Panc1 (cell line): ENCODE results near the gene YWHAH. TPM values are rescaled to one million over a fixed set of nuclear protein-coding genes. Genes with fewer than 3 reads are reported as not detected.

Experiments
- ATAC-seq: fragments of 200-7000 bp; cut with Tn5 transposase; 2 replicates; pipeline ENCODE4 v1.9.1; 2020; ENCODE audit warnings: mild to moderate bottlenecking, moderate library complexity
- BruUV-seq: library from RNA; stranded (reverse); fragments of 400-500 nt; replicated peaks from 2 replicates; lab custom pipeline; 2021; lab: Mats Ljungman, UMichigan
- CTCF ChIA-PET: fragments of 300-600 bp; sonication (Branson Sonifier 250); formaldehyde crosslinking; loops from one replicate; lab custom pipeline; 2022; ENCODE audit warnings: antibody characterized with exemption; lab: Charles Lee
- POLR2A ChIA-PET: fragments of 300-600 bp; sonication (Branson Sonifier 250); formaldehyde crosslinking; loops from one replicate; lab custom pipeline; 2022; ENCODE audit warnings: antibody characterized with exemption; lab: Charles Lee
- DNase-seq: peaks from one replicate; pipeline ENCODE4 v3.0.0-alpha.2; 2010; ENCODE audit warnings: low read depth, low spot score
- H3K27ac ChIP-seq: 2 replicates; pipeline ENCODE4 v1.5.1; 2011; ENCODE audit warnings: mild to moderate bottlenecking, low read length, inconsistent platforms
- H3K27me3 ChIP-seq: fragments of 200-500 bp; sonication (Bioruptor generic); 2 replicates; pipeline ENCODE4 v1.6.0; 2014; ENCODE audit warnings: low read length, inconsistent platforms; ENCODE audit not compliant: control insufficient read depth, insufficient read depth
- H3K36me3 ChIP-seq: fragments of 200-500 bp; sonication (Bioruptor generic); 2 replicates; pipeline ENCODE4 v1.5.1; 2014; ENCODE audit warnings: inconsistent platforms, mild to moderate bottlenecking, low read length, moderate library complexity; ENCODE audit not compliant: control insufficient read depth, insufficient read depth
- H3K4me1 ChIP-seq: 2 replicates; pipeline ENCODE4 v1.5.1; 2011; ENCODE audit warnings: inconsistent platforms, mild to moderate bottlenecking, low read length, moderate library complexity; ENCODE audit not compliant: control insufficient read depth, insufficient read depth
- H3K4me3 ChIP-seq, 2 experiments: 2 replicates each; pipeline ENCODE4 v1.5.1; 2011 to 2012; ENCODE audit warnings: low read depth in 2 of 2, low read length in 2 of 2, mild to moderate bottlenecking in 2 of 2, inconsistent platforms in 1 of 2, moderate library complexity in 1 of 2
- H3K9me3 ChIP-seq: fragments of 200-500 bp; sonication (Bioruptor generic); 2 replicates; pipeline ENCODE4 v1.5.1; 2014; ENCODE audit warnings: low read depth, mild to moderate bottlenecking, inconsistent platforms, low read length, moderate library complexity; ENCODE audit not compliant: control insufficient read depth, insufficient read depth
- CTCF ChIP-seq: fragments of 450-650 bp; IDR thresholded peaks from 2 replicates; pipeline ENCODE4 v1.5.1; 2017; ENCODE audit warnings: mild to moderate bottlenecking
- POLR2AphosphoS5 ChIP-seq: IDR thresholded peaks from 2 replicates; pipeline ENCODE4 v1.6.1; 2012; ENCODE audit warnings: mild to moderate bottlenecking, low read depth, low read length, moderate library complexity
- REST ChIP-seq, 2 experiments: IDR thresholded peaks; 2 replicates each; pipeline ENCODE4 v1.6.1; 2011 to 2012; ENCODE audit warnings: low read depth in 2 of 2, control low read depth in 1 of 2, low read length in 1 of 2, mild to moderate bottlenecking in 1 of 2, moderate library complexity in 1 of 2; ENCODE audit not compliant: insufficient read depth in 1 of 2
- SIN3A ChIP-seq: IDR thresholded peaks from 2 replicates; pipeline ENCODE4 v1.6.1; 2012; ENCODE audit warnings: low read depth, mild to moderate bottlenecking, low read length, moderate library complexity, borderline replicate concordance; ENCODE audit not compliant: insufficient read depth
- TCF7L2 ChIP-seq: IDR thresholded peaks from 2 replicates; pipeline ENCODE4 v1.6.1; 2011; ENCODE audit warnings: mild to moderate bottlenecking, low read depth, low read length, inconsistent platforms
- in situ Hi-C: cut with HindIII; loops from 2 replicates; pipeline ENCODE4 v1.10.0; 2016; ENCODE audit warnings: low sequenced_read_pairs, low pct_unique_long_range_greater_than_20kb
- intact Hi-C: fragments of 100-400 bp; cut with micrococcal nuclease; formaldehyde crosslinking; loops from one replicate; pipeline ENCODE4 v1.10.0; 2022; ENCODE audit not compliant: unreplicated experiment
- total RNA-seq: library from RNA; stranded (reverse); gene quantifications from one replicate; pipeline ENCODE4 v1.2.1, GENCODE V29; 2021; ENCODE audit not compliant: unreplicated experiment

YWHAH gene
- total RNA-seq, 1 experiment from 2014 or later = 138 TPM

GRCh38 chr22:31987218-31987617 is 42.9 kb downstream of the YWHAH start:
- CTCF ChIA-PET = interaction anchor here (0.6 kb wide), 1 partner anchor 92 kb away, joined by 4 read pairs; no protein-coding TSS in a partner anchor
- TF ChIP-seq TCF7L2 = no peak
- TF ChIP-seq SIN3A = no peak
- no peak for TF ChIP-seq POLR2AphosphoS5
- no peak for TF ChIP-seq CTCF
- TF ChIP-seq REST (IDR thresholded peaks at IDR 0.05; ENCODE audit: insufficient read depth in 1 of 2, low read depth in 2 of 2, low read length in 1 of 2) = no peak

GRCh38 chr22:31991102-31991839 is 46.9 kb downstream of the YWHAH start:
- DNase-seq (no peak), ATAC-seq (no peak)
- H3K4me1 ChIP-seq = no peaks in the 10 kb centered on the region
- ChIA-PET CTCF (no interaction called here), POLR2A (no interaction called here)
- no peaks in the 10 kb centered on the region for H3K9me3 ChIP-seq
- H3K4me3 ChIP-seq = no peak overlapping the region
- BruUV-seq = no TSS peak
- intact Hi-C loops = no loop called here
- H3K36me3 ChIP-seq = no peaks in the 10 kb centered on the region
- no peak overlapping the region for H3K27ac ChIP-seq
- in situ Hi-C loops = no loop called here
- TF ChIP-seq POLR2AphosphoS5 (no peak), SIN3A (no peak), REST (IDR thresholded peaks at IDR 0.05; ENCODE audit: insufficient read depth in 1 of 2, low read depth in 2 of 2, low read length in 1 of 2) (no peak)
- no peaks in the 10 kb centered on the region for H3K27me3 ChIP-seq

More at GRCh38 chr22:31987218-31987617, 42.9 kb downstream of the YWHAH start:
- POLR2A ChIA-PET = no interaction called here
- ATAC-seq (no peak), DNase-seq (no peak)
- H3K4me3 ChIP-seq = no peak overlapping the region
- no peaks in the 10 kb centered on the region for H3K4me1 ChIP-seq
- BruUV-seq = no TSS peak
- no peak overlapping the region for H3K27ac ChIP-seq
- no peaks in the 10 kb centered on the region for H3K27me3 ChIP-seq
- no peaks in the 10 kb centered on the region for H3K9me3 ChIP-seq
- no peaks in the 10 kb centered on the region for H3K36me3 ChIP-seq
- intact Hi-C loops (no loop called here), in situ Hi-C loops (no loop called here)
